Activated CD8-positive, alpha-beta memory T cell treated with anti-CD3 and anti-CD28 coated beads, Interleukin-2, amount 10 ng/mL, durations not matched to agents 7 days and 5 days (primary cell): Measurements from ENCODE around the gene FIZ1. TPM values are rescaled to one million over a fixed set of nuclear protein-coding genes. Genes with fewer than 3 reads are reported as not detected.
A peak's percentile ranks its signal among the peaks of the same experiment; 100 is the strongest.

Experiments used
- ATAC-seq: fragments of 150-1000 bp; cut with Tn5 transposase; one replicate; pipeline ENCODE4 v1.10.0; 2021; ENCODE audit warnings: moderate library complexity
- CTCF ChIA-PET: fragments of 350-600 bp; sonication (Branson Sonifier 250); formaldehyde crosslinking; loops from one replicate; lab custom pipeline; 2021; ENCODE audit warnings: antibody characterized with exemption; lab: Charles Lee
- DNase-seq: peaks from one replicate; pipeline ENCODE4 v3.0.0-alpha.2; 2020
- H3K27ac Mint-ChIP-seq: one replicate; pipeline ENCODE4 v1.8.0; 2021; ENCODE audit warnings: mild to moderate bottlenecking, mixed read lengths
- H3K27me3 Mint-ChIP-seq: one replicate; pipeline ENCODE4 v1.8.0; 2021; ENCODE audit warnings: mixed read lengths
- H3K36me3 Mint-ChIP-seq: one replicate; pipeline ENCODE4 v1.8.0; 2021; ENCODE audit warnings: mild to moderate bottlenecking, mixed read lengths
- H3K4me1 Mint-ChIP-seq: one replicate; pipeline ENCODE4 v1.8.0; 2021; ENCODE audit warnings: mixed read lengths
- H3K4me3 Mint-ChIP-seq: one replicate; pipeline ENCODE4 v1.8.0; 2021; ENCODE audit warnings: mild to moderate bottlenecking, moderate library complexity, mixed read lengths
- H3K9me3 Mint-ChIP-seq: one replicate; pipeline ENCODE4 v1.8.0; 2022; ENCODE audit warnings: low read depth, mixed read lengths
- total RNA-seq, 2 experiments: library from RNA; stranded (reverse); gene quantifications; one replicate each; pipeline ENCODE4 v1.2.3, GENCODE V29; 2021

Gene FIZ1
- total RNA-seq, 2 experiments from 2014 or later = 13.0 to 15.7 TPM

- no peak for DNase-seq
- H3K27ac Mint-ChIP-seq = peak overlapping the region; percentile 27
- peaks cover 17% of the 10 kb centered on the region for H3K36me3 Mint-ChIP-seq
- CTCF ChIA-PET = interaction anchor here (0.9 to 4.2 kb wide), 8 partner anchors 14 to 142 kb away, joined by 3 to 36 read pairs (median 4); partner anchors contain the start of genes ISOC2, U2AF2 and ZNF628
- peak overlapping the region; percentile 31 for H3K4me3 Mint-ChIP-seq
- no peaks in the 10 kb centered on the region for H3K27me3 Mint-ChIP-seq
- H3K4me1 Mint-ChIP-seq = peaks cover 51% of the 10 kb centered on the region
- H3K9me3 Mint-ChIP-seq = no peaks in the 10 kb centered on the region
- no peak for ATAC-seq
Measured at GRCh38 chr19:55603581-55604292, 4.4 kb upstream of the FIZ1 start.

GRCh38 chr19:55603115-55603514 lies 3.8 kb upstream of the FIZ1 start:
- H3K4me3 Mint-ChIP-seq = no peak overlapping the region
- CTCF ChIA-PET = interaction anchor here (1.0 to 1.9 kb wide), 2 partner anchors 29 to 86 kb away, joined by 4 to 11 read pairs; no protein-coding TSS in a partner anchor
- no peaks in the 10 kb centered on the region for H3K9me3 Mint-ChIP-seq
- ATAC-seq = no peak
- no peak overlapping the region for H3K27ac Mint-ChIP-seq
- peaks cover 14% of the 10 kb centered on the region for H3K36me3 Mint-ChIP-seq
- H3K27me3 Mint-ChIP-seq = no peaks in the 10 kb centered on the region
- DNase-seq = no peak
- peaks cover 51% of the 10 kb centered on the region for H3K4me1 Mint-ChIP-seq

GRCh38 chr19:55602104-55603001 lies 3.0 kb upstream of the FIZ1 start:
- Mint-ChIP-seq H3K9me3 (no peaks in the 10 kb centered on the region), H3K27ac (peak overlapping the region; percentile 87), H3K4me1 (peaks cover 43% of the 10 kb centered on the region), H3K36me3 (peaks cover 14% of the 10 kb centered on the region), H3K4me3 (no peak overlapping the region), H3K27me3 (no peaks in the 10 kb centered on the region)
- CTCF ChIA-PET = no interaction called here
- no peak for ATAC-seq
- no peak for DNase-seq

- H3K4me3 Mint-ChIP-seq = peak overlapping the region; percentile 82
- no peaks in the 10 kb centered on the region for H3K27me3 Mint-ChIP-seq
- H3K9me3 Mint-ChIP-seq = no peaks in the 10 kb centered on the region
- ATAC-seq (no peak), DNase-seq (no peak)
- CTCF ChIA-PET = interaction anchor here (1.9 to 4.2 kb wide), 2 partner anchors 32 to 42 kb away, joined by 5 to 31 read pairs; partner anchors contain the start of gene ZNF581
- H3K4me1 Mint-ChIP-seq = peaks cover 32% of the 10 kb centered on the region
- H3K27ac Mint-ChIP-seq = peak overlapping the region; percentile 87
- H3K36me3 Mint-ChIP-seq = peaks cover 21% of the 10 kb centered on the region
Measured at GRCh38 chr19:55601084-55601483, 1.8 kb upstream of the FIZ1 start.

- no peaks in the 10 kb centered on the region for H3K9me3 Mint-ChIP-seq
- no peaks in the 10 kb centered on the region for H3K27me3 Mint-ChIP-seq
- peaks cover 25% of the 10 kb centered on the region for H3K36me3 Mint-ChIP-seq
- peaks cover 29% of the 10 kb centered on the region for H3K4me1 Mint-ChIP-seq
- H3K27ac Mint-ChIP-seq = peak overlapping the region; percentile 87
- CTCF ChIA-PET = interaction anchor here (0.6 to 4.2 kb wide), 3 partner anchors 32 to 816 kb away, joined by 3 to 31 read pairs (median 5); partner anchors contain the start of gene ZNF581
- DNase-seq (peak; percentile 44), ATAC-seq (no peak)
- H3K4me3 Mint-ChIP-seq = peak overlapping the region; percentile 82
Measured at GRCh38 chr19:55600662-55601028, 1.3 kb upstream of the FIZ1 start.

- peak; percentile 63 for ATAC-seq
- peaks cover 31% of the 10 kb centered on the region for H3K36me3 Mint-ChIP-seq
Measured at GRCh38 chr19:55599842-55600661, 735 bp upstream of the FIZ1 start, which contains the start of gene ZNF524. ZNF524 (plus strand) TSS chr19:55600288; CDS start chr19:55602113, 1,825 bp downstream.

GRCh38 chr19:55598719-55599467 lies 424 bp downstream of the FIZ1 start:
- Mint-ChIP-seq H3K4me3 (peak overlapping the region; percentile 86), H3K27ac (peak overlapping the region; percentile 99), H3K4me1 (peaks cover 23% of the 10 kb centered on the region), H3K27me3 (no peaks in the 10 kb centered on the region), H3K9me3 (no peaks in the 10 kb centered on the region), H3K36me3 (peaks cover 35% of the 10 kb centered on the region)
- peak; percentile 97 for DNase-seq
- CTCF ChIA-PET = interaction anchor here (0.7 to 4.2 kb wide), 13 partner anchors 11 to 345 kb away, joined by 3 to 31 read pairs (median 5); partner anchors contain the start of genes CCDC106, U2AF2, ZNF581 and ZNF628
- peak; percentile 70 for ATAC-seq

More at GRCh38 chr19:55599842-55600661, 735 bp upstream of the FIZ1 start, which contains the start of gene ZNF524:
- Mint-ChIP-seq H3K27ac (peak within 1 kb of the TSS; percentile 99), H3K4me3 (peak within 1 kb of the TSS; percentile 86), H3K9me3 (no peaks in the 10 kb centered on the region), H3K4me1 (peaks cover 29% of the 10 kb centered on the region), H3K27me3 (no peaks in the 10 kb centered on the region)
- CTCF ChIA-PET = interaction anchor here (0.6 to 4.2 kb wide), 13 partner anchors 13 to 816 kb away, joined by 3 to 31 read pairs (median 5); partner anchors contain the start of genes CCDC106, U2AF2, ZNF581 and ZNF628
- peak; percentile 90 for DNase-seq

- H3K9me3 Mint-ChIP-seq = no peaks in the 10 kb centered on the region
- H3K27ac Mint-ChIP-seq = no peak overlapping the region
- peaks cover 32% of the 10 kb centered on the region for H3K36me3 Mint-ChIP-seq
- ATAC-seq (no peak), DNase-seq (no peak)
- no peaks in the 10 kb centered on the region for H3K27me3 Mint-ChIP-seq
- peaks cover 17% of the 10 kb centered on the region for H3K4me1 Mint-ChIP-seq
- no peak overlapping the region for H3K4me3 Mint-ChIP-seq
- CTCF ChIA-PET = interaction anchor here (1.2 to 4.2 kb wide), 3 partner anchors 26 to 122 kb away, joined by 3 to 31 read pairs (median 7); partner anchors contain the start of gene ZNF784
Measured at GRCh38 chr19:55598034-55598433, 1.3 kb downstream of the FIZ1 start.

- peaks cover 31% of the 10 kb centered on the region for H3K36me3 Mint-ChIP-seq
- peaks cover 17% of the 10 kb centered on the region for H3K4me1 Mint-ChIP-seq
- H3K27me3 Mint-ChIP-seq = no peaks in the 10 kb centered on the region
- ATAC-seq (no peak), DNase-seq (no peak)
- CTCF ChIA-PET = interaction anchor here (1.2 to 4.2 kb wide), 3 partner anchors 9 to 122 kb away, joined by 3 to 31 read pairs (median 3); no protein-coding TSS in a partner anchor
- no peaks in the 10 kb centered on the region for H3K9me3 Mint-ChIP-seq
- no peak overlapping the region for H3K4me3 Mint-ChIP-seq
- no peak overlapping the region for H3K27ac Mint-ChIP-seq
Measured at GRCh38 chr19:55597501-55597921, 1.8 kb downstream of the FIZ1 start.

GRCh38 chr19:55596304-55596703 lies 3.0 kb downstream of the FIZ1 start:
- CTCF ChIA-PET = interaction anchor here (1.5 kb wide), 1 partner anchor 10 kb away, joined by 3 read pairs; no protein-coding TSS in a partner anchor
- DNase-seq (no peak), ATAC-seq (no peak)
- peaks cover 10% of the 10 kb centered on the region for H3K4me1 Mint-ChIP-seq
- H3K27me3 Mint-ChIP-seq = no peaks in the 10 kb centered on the region
- peaks cover 31% of the 10 kb centered on the region for H3K36me3 Mint-ChIP-seq
- H3K27ac Mint-ChIP-seq = no peak overlapping the region
- no peaks in the 10 kb centered on the region for H3K9me3 Mint-ChIP-seq
- no peak overlapping the region for H3K4me3 Mint-ChIP-seq

GRCh38 chr19:55594996-55595545 lies 4.2 kb downstream of the FIZ1 start:
- no peak for DNase-seq
- ATAC-seq = no peak
- Mint-ChIP-seq H3K36me3 (peaks cover 31% of the 10 kb centered on the region), H3K4me3 (no peak overlapping the region), H3K4me1 (peaks cover 6% of the 10 kb centered on the region), H3K9me3 (no peaks in the 10 kb centered on the region), H3K27me3 (no peaks in the 10 kb centered on the region), H3K27ac (no peak overlapping the region)
- CTCF ChIA-PET = interaction anchor here (0.7 to 2.7 kb wide), 2 partner anchors 11 to 422 kb away, joined by 3 to 7 read pairs; partner anchors contain the start of gene ZNF865
